CD1c-positive myeloid dendritic cell (primary cell): ENCODE measurements around the gene AGPAT2.

Experiments used
- DNase-seq: peaks from one replicate; pipeline ENCODE4 v3.0.0-alpha.2; 2016; ENCODE audit errors: extremely low spot score

Gene AGPAT2

DNA sequence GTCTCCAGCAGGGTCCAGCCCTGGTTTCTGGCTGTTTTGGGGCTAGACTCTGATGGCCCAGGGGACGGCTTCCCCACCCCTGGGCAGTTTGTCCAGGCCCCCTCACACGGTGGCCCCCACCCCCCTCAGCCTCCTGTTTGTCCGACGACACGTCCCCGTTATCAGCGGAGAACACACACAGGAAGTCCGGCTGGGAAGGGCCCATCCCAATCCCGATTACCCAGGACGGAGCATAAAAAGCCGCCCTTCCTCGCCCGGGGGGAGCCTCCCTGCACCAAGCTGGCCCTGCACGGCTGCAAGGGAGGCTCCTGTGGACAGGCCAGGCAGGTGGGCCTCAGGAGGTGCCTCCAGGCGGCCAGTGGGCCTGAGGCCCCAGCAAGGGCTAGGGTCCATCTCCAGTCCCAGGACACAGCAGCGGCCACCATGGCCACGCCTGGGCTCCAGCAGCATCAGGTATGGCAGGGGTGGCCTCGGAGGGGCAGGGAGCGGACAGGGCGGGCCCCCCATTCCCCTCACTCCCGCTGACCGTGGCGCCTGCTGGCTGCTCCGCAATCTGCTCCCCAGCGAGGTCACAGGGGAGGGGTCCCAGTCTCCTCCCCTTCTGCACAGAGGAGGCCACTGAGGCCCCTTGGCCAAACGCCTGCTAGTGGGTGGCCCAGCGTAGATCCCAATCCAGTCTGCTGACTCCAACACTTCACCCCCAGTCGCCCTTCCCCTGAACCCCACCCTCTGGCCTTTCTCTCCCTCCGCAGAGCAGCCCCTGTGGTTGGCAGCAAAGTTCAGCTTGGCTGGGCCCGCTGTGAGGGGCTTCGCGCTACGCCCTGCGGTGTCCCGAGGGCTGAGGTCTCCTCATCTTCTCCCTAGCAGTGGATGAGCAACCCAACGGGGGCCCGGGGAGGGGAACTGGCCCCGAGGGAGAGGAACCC, 24.3 kb downstream of the AGPAT2 start, which contains the start of gene EGFL7:
Gene EGFL7, plus strand, starts transcription at position 261 of the 926 bp plus-strand sequence. CDS start 5,367 bp downstream, outside the sequence.
- DNase-seq, result no peak

DNA sequence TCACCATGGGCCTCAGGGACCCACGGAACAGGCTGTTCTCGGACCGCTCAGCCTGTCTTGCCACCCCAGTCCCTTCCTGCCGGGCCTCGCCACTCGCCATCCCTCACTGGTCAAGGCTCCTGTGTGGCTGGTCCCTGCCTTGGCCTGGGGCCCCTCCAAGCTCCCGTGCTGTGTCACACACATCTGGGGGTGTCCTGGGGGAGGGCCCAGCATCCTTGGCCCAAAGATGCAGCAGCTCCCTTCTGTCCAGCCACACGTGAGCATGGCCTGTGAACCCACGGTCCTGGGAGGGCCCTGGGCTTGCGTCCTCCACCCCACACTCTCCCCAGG, 25.0 kb downstream of the AGPAT2 start:
- DNase-seq, result no peak

DNA sequence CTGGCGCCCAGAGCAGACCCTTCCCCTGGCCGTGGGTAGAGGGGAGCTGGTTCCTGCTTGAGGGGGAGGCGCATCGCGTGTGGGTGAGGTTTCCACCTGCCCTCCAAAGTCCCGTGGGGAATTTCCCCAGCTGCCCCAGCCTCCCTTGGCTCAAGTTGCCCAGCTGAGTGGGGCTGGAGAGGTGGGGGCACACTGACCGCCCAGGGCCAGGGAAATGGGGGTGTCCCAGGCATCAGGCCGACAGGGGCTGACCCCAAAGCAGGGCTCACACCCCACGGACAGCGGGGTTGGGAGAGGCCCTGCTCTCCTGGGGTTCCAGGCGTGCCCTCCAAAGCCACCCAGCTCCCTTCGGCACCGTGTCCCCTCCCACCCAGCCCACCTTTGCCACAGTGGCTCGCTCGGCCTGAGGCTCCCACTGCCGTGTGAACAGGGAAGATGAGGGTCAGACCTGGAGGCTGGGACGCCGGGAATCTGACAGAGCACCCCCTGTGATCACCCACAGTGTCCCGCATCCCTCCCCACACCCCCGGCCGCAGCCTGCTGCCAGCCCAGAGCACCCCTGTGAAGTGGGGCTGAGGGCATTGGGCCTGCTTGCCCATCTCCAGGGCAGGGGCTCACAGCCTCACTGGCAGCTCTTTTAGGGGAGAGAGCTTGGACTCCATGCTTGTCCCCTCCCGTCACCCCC, 25.5 kb downstream of the AGPAT2 start:
- DNase-seq, result no peak

DNA sequence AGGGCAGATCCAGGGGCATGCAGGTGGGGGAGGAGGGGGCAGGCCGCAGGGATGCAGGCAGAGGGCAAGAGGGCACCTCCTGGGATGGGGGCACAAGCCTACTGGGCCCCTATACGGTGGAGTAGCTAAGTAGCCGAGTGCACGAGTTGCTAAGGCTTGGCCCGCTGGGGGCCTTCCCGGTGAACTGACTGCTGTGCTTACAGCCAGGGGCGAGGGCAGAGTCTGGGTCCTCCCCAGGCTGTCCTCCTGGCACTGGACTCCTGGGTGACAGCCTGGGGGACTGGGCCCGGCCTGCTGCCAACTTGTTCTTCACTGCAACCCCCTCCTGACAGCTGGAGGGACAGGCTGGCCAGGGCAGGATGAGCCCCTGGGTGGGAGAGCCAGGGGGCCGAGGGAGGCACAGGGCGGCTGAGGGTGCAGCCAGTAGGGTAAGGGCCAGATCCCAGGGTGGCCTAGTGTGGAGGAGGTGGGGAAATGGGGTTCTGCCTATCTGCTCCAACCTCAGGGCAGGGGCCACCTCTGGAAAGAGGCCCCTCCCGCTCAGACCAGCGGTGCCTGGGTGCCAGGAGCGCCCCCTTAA, 26.2 kb downstream of the AGPAT2 start:
- DNase-seq, result no peak

DNA sequence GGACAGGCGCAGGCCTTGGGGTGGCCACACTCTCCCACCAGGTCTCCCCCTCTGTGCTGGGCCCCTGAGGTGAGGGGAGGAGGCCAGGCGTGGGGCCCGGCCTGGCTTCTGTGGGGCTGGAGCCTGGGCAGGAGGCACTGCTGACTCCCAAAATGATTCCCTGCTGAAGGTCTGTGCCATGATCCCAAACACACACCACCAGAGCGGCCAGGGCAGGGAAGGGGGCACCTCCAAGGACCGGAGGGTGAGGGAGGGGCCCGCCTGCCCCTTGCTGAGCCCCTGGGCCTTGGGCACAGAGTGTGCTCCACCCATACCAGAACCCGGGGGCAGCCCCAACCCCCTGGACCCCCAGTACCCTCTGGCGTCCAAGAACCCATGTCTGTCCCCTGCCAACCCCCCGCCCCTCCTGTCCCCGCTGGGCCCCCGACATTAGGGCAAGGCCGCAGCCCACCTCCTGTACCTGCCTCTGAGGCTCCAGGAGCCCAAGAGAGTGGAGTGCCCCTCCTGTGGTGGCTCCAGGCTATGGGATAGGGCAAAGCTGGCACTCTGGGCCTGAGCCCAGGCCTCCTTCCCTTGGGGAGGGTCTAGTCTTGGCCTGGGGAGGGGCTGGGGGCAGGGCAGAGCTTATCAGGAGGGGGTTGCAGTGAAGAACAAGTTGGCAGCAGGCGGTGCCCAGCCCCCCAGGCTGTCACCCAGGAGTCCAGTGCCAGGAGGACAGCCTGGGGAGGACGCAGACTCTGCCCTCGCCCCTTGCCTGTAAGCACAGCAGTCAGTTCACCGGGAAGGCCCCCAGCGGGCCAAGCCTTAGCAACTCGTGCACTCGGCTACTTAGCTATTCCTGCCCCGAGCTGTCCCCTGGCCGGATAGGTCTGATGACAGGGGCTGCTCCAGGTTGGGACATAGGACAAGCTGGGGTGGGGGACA, 27.1 kb downstream of the AGPAT2 start:
- no peak for DNase-seq

DNA sequence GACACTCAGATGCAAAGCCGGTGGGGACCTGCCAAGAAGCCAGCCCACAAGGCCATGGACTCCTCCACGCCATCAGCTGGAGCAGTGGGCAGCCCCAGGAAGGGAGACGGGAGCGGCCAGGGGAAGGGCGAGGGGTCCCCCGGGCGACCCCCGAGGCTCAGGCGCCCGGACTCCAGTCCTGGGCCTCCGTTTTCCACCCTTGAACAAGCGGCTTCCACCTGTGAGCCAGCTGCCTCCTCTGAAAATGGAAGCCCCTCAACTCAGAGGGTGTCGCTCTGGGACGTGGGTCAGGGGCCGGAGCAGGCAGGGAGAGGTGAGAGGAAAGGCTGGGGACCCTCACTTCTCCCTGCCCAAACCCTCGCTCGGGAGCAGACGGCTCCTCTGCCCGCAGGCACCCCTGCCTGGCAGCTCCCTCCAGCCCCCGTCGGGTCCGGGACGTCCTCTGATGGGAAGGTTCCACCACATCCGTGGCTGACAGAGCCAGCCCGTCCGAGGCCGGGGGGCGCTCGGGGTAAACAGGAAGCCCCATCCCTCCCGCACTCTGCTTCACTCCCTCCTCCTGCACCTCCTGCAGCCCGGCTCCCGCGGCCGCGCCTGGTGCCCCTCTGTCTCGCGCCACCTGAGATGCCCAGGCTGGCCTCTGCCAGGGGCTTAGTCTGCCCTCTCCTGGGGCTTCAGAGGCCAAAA, 28.3 kb downstream of the AGPAT2 start:
- no peak for DNase-seq

DNA sequence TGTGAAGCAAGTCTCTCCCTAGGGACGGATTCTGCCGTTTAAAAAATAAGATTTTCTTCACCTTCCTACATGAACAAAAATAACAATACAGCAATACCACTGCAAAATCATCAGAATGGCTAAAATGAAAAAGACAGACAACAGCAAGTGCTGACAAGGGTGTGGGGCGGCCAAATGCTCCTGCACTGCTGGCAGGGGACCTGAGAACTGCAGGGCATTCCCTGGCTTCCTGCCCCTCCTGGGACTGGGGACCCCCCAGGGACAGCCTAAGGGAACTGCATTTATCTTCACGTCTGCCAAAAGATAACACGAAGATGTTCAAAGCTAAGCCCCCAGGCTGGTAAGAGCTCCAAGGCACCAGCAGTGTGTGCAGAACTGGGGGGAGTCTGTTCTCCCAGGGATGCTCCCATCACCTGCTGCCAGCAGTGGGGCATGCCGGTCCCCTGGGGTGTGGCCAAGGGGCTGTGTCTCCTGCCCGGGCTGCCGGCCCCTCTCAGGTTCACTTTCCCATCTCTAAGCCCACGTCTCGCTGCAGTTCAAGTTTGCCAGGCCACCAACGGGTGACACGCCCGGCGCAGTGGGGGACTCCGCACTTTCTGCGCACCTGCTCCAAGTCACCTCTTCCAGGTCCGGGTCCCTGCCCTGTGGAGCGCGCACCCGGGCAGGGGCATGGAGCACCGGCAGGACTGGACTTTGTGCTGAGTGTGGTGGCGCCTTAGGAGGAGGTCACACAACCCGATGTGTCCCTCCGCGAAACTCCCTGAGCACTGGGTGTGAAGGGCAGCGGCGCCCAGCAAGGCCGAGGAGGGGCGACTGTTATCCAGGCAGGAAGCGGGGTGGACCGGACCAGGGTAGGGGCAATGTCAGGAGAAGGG, 29.0 kb downstream of the AGPAT2 start:
- no peak for DNase-seq

DNA sequence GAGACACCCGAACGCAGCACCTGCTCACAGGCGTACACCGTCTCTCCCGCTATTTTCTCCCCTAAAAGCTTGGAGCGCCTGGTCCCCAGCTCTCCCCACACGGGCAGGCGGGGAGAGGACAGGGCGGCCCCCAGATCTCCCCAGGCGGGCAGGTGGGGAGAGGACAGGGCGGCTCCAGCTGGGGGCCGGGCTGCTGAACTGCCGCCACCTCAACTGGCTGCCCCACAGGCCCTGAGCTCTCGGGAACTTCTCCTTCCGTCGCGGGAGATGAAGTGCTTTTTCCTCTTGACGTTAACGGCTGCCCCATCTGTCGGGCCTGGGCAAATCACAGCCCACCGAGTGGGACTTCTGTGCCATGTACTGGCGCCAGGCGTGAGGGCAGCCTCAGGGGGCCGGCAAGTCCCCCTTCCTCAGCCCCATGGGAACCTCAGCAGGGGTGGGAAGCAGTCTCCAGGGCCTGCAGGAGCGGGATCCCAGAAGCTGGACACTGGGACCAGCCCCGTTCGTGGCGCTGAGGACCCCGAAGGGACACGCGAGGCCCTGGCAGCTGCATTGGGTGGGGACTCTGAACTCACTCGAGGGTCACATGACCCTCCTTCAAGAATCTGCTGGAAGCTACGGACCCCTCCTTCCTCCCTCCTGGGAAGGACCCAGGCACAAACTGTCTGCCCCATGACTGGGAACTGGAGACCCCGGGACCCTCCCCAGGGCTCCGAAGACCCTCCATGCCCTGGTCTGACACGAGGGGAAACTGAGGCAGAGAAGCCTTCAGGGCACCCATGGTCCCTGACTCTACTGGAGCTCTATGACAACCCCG, 30.3 kb downstream of the AGPAT2 start:
- peak; percentile 48 for DNase-seq

DNA sequence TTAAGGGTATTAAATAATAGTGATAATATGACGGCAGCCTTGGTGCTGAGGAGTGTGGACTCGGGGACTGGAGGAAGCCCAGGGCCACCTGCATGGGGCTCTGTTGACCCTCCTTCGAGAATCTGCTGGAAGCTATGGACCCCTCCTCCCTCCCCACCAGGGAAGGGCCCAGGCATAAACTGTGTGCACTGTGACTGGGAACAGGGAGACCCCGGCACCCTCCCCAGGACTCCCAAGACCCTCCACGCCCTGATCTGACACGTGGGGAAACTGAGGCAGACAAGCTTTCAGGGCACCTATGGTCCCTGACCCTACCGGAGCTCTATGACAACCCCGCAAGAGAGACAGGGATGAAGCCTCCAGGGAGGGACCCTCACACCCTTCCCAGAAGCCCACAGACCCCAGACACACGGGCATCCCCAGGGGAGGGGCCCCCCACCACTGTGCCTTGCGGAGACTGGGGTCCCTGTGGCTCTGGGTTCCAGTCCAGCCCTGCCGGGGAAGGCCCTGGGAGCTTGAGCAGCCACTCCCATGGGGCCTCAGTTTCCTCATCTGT, 31.0 kb downstream of the AGPAT2 start:
- DNase-seq, result no peak

DNA sequence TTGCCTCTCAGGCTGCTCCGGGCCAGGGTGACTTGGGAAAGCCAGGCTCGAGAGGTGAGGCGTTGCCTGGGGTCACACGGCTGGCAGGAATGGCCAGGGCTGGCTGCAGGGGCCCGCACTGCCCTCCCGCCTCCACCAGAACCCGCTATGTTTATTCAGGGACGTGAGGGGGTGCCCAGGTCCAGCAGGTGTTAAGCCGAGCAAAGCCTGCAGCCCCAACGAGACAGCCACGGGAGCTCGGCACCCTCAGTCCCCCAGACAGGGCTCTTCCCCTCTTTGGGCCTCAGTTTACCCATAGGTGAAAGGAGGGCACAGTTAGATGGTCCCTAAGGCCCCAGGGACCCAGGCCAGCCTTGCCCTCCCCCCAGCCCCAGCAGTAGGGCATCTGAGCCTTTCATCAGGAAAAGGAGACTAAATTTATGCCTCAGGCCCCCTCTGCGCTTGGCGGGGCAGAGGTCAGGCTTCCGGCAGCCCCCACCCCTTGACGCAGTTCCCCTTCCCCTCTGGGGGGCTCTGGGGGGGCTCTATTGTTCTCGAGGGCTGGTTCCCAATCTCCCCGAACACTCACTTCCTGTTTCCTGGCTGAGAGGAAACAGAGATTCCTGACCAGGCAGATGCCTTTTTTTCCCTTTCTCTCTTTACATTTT, 31.6 kb downstream of the AGPAT2 start:
- DNase-seq, result peak; percentile 46

DNA sequence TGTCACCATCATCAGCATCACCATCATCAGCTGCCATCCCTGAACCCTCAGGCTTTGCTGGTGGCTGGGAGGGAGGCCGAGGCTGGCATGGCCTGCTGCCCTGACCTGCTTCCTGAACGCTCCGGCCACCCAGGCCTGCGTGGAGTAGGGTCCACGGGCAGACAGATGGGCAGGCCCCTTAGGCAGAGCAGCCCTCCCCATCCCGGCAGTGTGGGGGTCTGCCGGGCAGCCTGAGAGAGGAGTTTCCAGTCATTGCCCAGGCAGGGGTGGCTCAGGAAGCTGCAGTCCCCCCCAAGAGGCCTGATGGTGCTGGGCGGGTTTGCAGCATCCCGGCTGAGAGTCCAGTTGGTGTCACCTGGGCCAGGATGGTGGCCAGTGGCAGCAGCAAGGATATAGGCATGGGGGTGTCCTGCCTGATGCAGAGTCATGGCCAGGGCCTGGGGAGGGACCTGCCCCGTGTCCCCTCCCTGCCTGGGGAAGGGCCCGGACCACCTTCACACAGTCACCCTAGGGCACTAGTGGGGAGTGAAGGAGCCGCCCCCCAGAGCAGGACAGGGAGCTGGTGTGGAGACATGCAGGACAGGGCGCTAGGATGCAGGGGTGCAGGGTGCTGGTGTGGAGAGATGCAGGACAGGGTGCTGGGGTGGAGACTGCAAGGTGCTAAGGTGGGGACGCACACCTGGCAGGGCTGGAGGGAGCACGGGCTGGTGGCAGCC, 32.3 kb downstream of the AGPAT2 start:
- DNase-seq, result no peak

DNA sequence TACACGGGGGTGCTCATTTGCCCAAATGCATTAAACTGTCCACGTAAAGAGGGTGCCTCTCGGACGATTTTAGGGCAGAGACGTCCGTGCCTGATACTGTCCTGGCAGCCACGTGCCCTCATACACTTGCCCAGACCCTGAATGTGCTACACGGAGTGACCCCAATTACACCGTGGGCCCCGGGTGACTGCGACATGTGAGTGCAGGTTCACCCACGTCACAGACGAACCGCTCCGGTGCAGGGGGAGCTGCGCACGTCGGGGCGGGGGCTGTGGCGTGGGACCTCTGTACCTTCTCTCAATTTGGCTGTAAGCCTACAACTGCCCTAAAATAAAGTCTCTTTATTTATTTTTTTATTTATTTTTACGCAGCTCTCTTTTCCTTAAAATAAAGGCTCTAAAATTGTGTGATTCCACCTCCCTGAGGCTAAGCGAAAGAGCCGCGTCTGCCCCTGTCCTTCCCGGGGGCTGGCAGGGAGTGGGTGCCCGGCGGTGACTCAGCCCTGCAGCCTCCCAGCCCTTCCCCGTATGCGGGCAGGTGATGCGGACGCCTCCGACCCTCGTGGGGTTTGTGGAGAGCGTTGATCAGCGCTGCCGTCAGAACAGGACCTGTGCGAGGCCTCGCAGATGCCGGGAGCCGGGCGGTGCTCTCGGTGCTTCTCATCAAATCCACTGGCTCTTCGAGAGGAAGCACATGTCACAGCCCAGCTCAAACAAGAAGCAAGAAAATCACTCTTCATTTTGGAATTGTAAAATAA, 33.8 kb downstream of the AGPAT2 start:
- peak; percentile 32 for DNase-seq

DNA sequence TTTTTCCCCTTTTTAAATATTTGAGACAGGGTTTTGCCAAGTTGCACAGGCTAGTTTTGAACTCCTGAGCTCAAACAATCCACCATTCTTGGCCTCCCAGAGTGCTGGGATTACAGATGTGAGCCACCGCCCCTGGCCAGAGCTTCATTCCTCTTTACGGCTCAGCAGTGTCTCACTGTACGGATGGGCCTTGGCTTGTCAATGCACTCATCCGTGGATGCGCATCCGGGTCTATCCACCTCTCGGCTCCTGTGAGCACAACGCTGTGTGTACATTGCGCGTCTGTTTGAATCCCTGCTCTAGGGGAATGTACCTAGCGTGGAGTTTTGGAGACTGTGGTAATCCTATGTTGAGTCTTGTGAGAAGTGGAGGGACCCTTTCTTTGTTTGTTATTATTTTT, 35.4 kb downstream of the AGPAT2 start:
- DNase-seq, result no peak

DNA sequence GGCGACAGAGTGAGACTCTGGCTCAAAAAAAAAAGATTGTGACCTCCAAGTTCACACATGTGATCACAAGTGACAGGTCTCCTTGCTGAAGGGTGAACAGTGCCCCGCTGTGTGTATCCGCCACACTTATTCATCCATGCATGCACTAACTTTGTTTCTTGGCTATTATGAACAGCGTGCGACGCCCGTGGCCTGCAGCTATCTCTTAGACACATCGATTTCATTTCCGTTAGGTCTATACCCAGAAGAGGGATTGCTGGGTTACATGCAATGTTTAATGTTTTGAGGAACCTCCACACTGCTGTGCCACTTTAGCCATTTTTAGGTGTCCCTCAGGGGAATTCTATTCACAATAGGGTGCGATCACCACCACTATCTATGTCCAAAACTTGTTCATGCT, 36.6 kb downstream of the AGPAT2 start:
- DNase-seq, result no peak

DNA sequence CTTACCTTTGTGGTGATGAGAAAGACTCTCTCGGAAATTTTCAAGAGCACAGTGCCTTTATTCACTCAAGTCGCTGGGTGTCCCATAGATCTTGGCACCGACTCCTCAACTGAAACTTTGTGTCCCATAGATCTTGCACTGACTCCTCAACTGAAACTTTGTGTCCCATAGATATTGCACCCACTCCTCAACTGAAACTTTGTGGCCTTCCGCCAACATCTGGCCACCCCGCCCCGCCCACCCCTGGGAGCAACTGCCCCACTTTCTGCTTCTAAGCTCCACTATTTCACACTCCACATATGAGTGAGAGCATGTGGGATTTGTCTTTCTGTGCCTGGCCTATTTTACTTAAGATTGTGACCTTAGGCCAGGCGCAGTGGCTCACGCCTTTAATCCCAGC, 37.2 kb downstream of the AGPAT2 start:
- DNase-seq, result no peak

DNA sequence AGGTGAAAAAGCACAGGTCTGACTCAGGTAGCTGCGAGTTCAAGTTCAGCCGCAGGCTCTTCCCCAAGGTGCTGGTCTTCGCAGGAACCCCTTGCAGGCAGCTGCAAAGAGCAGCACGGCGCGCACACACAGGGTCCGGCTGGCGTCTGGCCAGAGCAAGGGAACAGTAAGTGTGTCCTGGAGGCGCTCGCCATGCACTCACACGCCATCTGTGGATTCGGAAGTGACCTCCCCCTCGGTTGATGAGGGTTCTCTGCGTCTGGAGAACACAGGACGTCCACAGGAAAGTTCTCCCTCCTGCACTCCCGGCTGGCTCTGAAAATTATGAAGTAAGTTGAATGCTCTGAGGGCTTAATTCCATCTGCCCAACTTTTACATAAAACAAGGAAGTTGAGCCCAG, 38.5 kb downstream of the AGPAT2 start:
- peak; percentile 55 for DNase-seq
